Spleen (tissue), 7 donors: ENCODE data around the gene DIP2C.

Experiments used
- POLR2A ChIP-seq, 3 donors: fragments of 450-650 bp; IDR thresholded peaks; one replicate each; pipeline ENCODE4 v1.5.1; 2017; ENCODE audit warnings: antibody characterized with exemption in 3 of 3, mild to moderate bottlenecking in 1 of 3
- TF ChIP-seq, protein P1 (sequence below), 11 experiments: fragments of 200-600 bp in 7 of 11; fragments of 450-650 bp in 4 of 11; sonication (generic) in 4 of 11; IDR thresholded peaks in 8 of 11; conservative IDR thresholded peaks in 3 of 11; 1 replicate in 7 of 11; 2 replicates in 4 of 11; pipeline versions ENCODE4 v1.4.0 to v1.8.0; 2016 to 2021; ENCODE audit warnings: antibody characterized with exemption in 11 of 11, inconsistent platforms in 4 of 11, mild to moderate bottlenecking in 1 of 11
- donor health status: DM: no; HTN: no; CAD: no; lungs with moderate emphysema.
- donor health status: DM: no; HTN: no; CAD: no.
- donor health status: DM: no; HTN: no; CAD: no.

DNA sequence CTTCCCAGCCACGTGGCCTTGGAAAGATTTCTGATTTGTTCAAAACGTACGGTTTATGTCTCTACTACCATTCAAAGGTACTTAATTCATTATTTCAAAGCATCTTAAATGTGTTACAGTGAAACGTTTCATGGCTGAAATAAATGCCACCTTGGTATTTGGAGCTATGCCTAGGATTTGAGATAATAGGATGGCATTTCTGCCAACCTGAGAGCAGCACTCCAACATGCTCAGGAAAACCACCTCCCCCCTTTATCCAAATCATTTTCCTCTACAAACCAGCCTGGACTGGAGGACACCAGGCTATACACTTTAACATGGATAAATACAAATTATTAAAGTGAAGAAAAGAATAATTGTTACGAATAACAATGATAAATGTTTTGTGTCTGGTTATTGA is 293.4 kb downstream of the DIP2C start:
- TF ChIP-seq POLR2A (IDR thresholded peaks at IDR 0.05): no peak
- TF ChIP-seq, protein P1, sequence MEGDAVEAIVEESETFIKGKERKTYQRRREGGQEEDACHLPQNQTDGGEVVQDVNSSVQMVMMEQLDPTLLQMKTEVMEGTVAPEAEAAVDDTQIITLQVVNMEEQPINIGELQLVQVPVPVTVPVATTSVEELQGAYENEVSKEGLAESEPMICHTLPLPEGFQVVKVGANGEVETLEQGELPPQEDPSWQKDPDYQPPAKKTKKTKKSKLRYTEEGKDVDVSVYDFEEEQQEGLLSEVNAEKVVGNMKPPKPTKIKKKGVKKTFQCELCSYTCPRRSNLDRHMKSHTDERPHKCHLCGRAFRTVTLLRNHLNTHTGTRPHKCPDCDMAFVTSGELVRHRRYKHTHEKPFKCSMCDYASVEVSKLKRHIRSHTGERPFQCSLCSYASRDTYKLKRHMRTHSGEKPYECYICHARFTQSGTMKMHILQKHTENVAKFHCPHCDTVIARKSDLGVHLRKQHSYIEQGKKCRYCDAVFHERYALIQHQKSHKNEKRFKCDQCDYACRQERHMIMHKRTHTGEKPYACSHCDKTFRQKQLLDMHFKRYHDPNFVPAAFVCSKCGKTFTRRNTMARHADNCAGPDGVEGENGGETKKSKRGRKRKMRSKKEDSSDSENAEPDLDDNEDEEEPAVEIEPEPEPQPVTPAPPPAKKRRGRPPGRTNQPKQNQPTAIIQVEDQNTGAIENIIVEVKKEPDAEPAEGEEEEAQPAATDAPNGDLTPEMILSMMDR (IDR thresholded peaks at IDR 0.05 in 8 of 11, conservative IDR thresholded peaks at IDR 0.05 in 3 of 11): no peak
